H1 (cell line): ENCODE measurements around the gene MR1. TPM values are rescaled to one million over a fixed set of nuclear protein-coding genes. Genes with fewer than 3 reads are reported as not detected.

Source experiments
- ASH2L ChIP-seq: fragments of 200-600, 300-600 bp; sonication (generic); IDR thresholded peaks from one replicate; pipeline ENCODE4 v1.7.1; 2017; ENCODE audit warnings: low read length
- BACH1 ChIP-seq: IDR thresholded peaks from 2 replicates; pipeline ENCODE4 v1.6.1; 2012; ENCODE audit warnings: low read length, improper control_type of control experiment
- CHD1 ChIP-seq: IDR thresholded peaks from 2 replicates; pipeline ENCODE4 v1.6.1; 2012; ENCODE audit warnings: low read depth, low read length, improper control_type of control experiment
- HDAC6 ChIP-seq: IDR thresholded peaks from one replicate; pipeline ENCODE4 v1.7.1; 2012; ENCODE audit warnings: low read depth, mild to moderate bottlenecking, inconsistent platforms, low read length, moderate library complexity
- RAD21 ChIP-seq, 2 experiments: IDR thresholded peaks in 1 of 2; conservative IDR thresholded peaks in 1 of 2; 2 replicates each; pipeline ENCODE4 v1.6.1; 2011; ENCODE audit warnings: low read depth in 2 of 2, low read length in 2 of 2, improper control_type of control experiment in 1 of 2, inconsistent platforms in 1 of 2, mild to moderate bottlenecking in 1 of 2, moderate library complexity in 1 of 2
- RBBP5 ChIP-seq: IDR thresholded peaks from 2 replicates; pipeline ENCODE4 v1.7.1; 2012; ENCODE audit warnings: low read depth, mild to moderate bottlenecking, inconsistent platforms, low read length, moderate library complexity, borderline replicate concordance
- RFX5 ChIP-seq: IDR thresholded peaks from 2 replicates; pipeline ENCODE4 v1.6.1; 2011; ENCODE audit warnings: low read depth, low read length, improper control_type of control experiment, borderline replicate concordance
- TEAD4 ChIP-seq: IDR thresholded peaks from 2 replicates; pipeline ENCODE4 v1.6.1; 2012; ENCODE audit warnings: low read depth, low read length, inconsistent platforms, mixed read lengths
- ZNF274 ChIP-seq: IDR thresholded peaks from 2 replicates; pipeline ENCODE4 v1.7.0; 2012; ENCODE audit warnings: low read length, borderline replicate concordance; ENCODE audit errors: extremely low read depth
- polyA plus RNA-seq, 7 experiments: library from polyadenylated mRNA; depleted of rRNA in 3 of 7; stranded (reverse) in 5 of 7; unstranded in 2 of 7; fragments of >200 nt in 5 of 7; fragments of 200-250 nt in 2 of 7; gene quantifications; 1 replicate in 5 of 7; 2 replicates in 1 of 7; 4 replicates in 1 of 7; pipeline versions ENCODE4 v1.2.1 to v1.2.3, GENCODE V29; 2011 to 2013; ENCODE audit warnings: missing spikeins in 2 of 7, mixed read lengths in 2 of 7
- total RNA-seq: library from RNA; stranded (reverse); fragmentation: NEBNext Ultra II Directional; extraction: Animal tissue kit (Norgen Biotek cat#: 25700); gene quantifications from 2 replicates; pipeline ENCODE4 v1.2.1, GENCODE V29; 2021

MR1 gene
- total and polyA plus RNA-seq, 2 of the 8 experiments (the other 6 are each of a cell fraction or from before 2014, with no cell fraction given), result 0.09 TPM; not detected in 1

GRCh38 chr1:181057079-181057478, 23.3 kb downstream of the MR1 start (continued):
- TF ChIP-seq RBBP5 (no peak), ZNF274 (no peak), RAD21 (IDR thresholded peaks at IDR 0.05 in 1 of 2, conservative IDR thresholded peaks at IDR 0.05 in 1 of 2; ENCODE audit: low read depth in 2 of 2, low read length in 2 of 2) (no peak), RFX5 (no peak), TEAD4 (no peak), HDAC6 (no peak), ASH2L (no peak), CHD1 (no peak), BACH1 (no peak)
